Heart right ventricle (tissue), 16 donors: Measurements from ENCODE around the gene VPS8. TPM values are rescaled to one million over a fixed set of nuclear protein-coding genes. Genes with fewer than 3 reads are reported as not detected.
A peak's percentile ranks its signal among the peaks of the same experiment; 100 is the strongest.

ENCODE experiments used
- ATAC-seq, 8 donors: fragments of 200-7000 bp; cut with Tn5 transposase; one replicate each; pipeline ENCODE4 v1.9.1; 2020; ENCODE audit warnings: mild to moderate bottlenecking in 8 of 8, moderate library complexity in 8 of 8, moderate number of reproducible peaks in 1 of 8
- DNase-seq, 2 donors: peaks; one replicate each; pipeline ENCODE4 v3.0.0-alpha.2; 2020
- H3K27ac ChIP-seq, 10 donors: fragments of 200-600 bp; sonication (generic) in 2 of 10; one replicate each; pipeline versions ENCODE4 v1.5.0 to v1.8.0; 2020 to 2022; ENCODE audit warnings: mild to moderate bottlenecking in 3 of 10
- H3K27me3 ChIP-seq, 7 donors: fragments of 200-600 bp; one replicate each; pipeline ENCODE4 v1.8.0; 2021 to 2022; ENCODE audit warnings: mild to moderate bottlenecking in 2 of 7
- H3K36me3 ChIP-seq, 9 donors: fragments of 200-600 bp; sonication (generic) in 1 of 9; one replicate each; pipeline versions ENCODE4 v1.5.0 to v1.8.0; 2020 to 2022; ENCODE audit warnings: mild to moderate bottlenecking in 2 of 9
- H3K4me1 ChIP-seq, 9 donors: fragments of 200-600 bp; sonication (generic) in 1 of 9; one replicate each; pipeline versions ENCODE4 v1.5.0 to v1.8.0; 2020 to 2022; ENCODE audit warnings: mild to moderate bottlenecking in 4 of 9
- H3K4me3 ChIP-seq, 10 donors: fragments of 200-600 bp; sonication (generic) in 2 of 10; one replicate each; pipeline versions ENCODE4 v1.5.0 to v1.8.0; 2020 to 2022; ENCODE audit warnings: mild to moderate bottlenecking in 7 of 10, moderate library complexity in 2 of 10
- H3K9me3 ChIP-seq, 11 donors: fragments of 200-600 bp in 10 of 11; sonication (generic) in 2 of 11; one replicate each; pipeline versions ENCODE4 v1.5.0 to v1.8.0; 2013 to 2022; ENCODE audit warnings: mild to moderate bottlenecking in 2 of 11, control low read depth in 1 of 11, moderate library complexity in 1 of 11
- WGBS, 2 donors: extraction: QIAGEN DNeasy Blood & Tissue Kit; methylation state at CpG; one replicate each; pipeline ENCODE4 v1.1.7; 2013; ENCODE audit warnings: inconsistent platforms in 1 of 2; 5-methylcytosine and 5-hydroxymethylcytosine counted together
- intact Hi-C, 10 donors: fragments of 100-400 bp; cut with DNase I; formaldehyde crosslinking; loops; one replicate each; pipeline versions ENCODE4 v1.11.1 to v1.14.2; 2022
- polyA plus RNA-seq, 2 donors: library from polyadenylated mRNA; stranded (reverse); fragments of 200-250 nt; gene quantifications; one replicate each; pipeline ENCODE4 v1.2.3, GENCODE V29; 2013
- total RNA-seq, 10 donors: library from RNA; stranded (reverse); fragmentation: NEBNext Ultra II Directional in 3 of 10; extraction: Animal tissue kit (Norgen Biotek cat#: 25700) in 3 of 10; gene quantifications; one replicate each; pipeline versions ENCODE4 v1.2.1 to v1.2.4, GENCODE V29; 2021 to 2023
- TF ChIP-seq, protein P1 (sequence below), 9 donors: fragments of 200-600 bp; sonication (generic) in 2 of 9; IDR thresholded peaks; one replicate each; pipeline versions ENCODE4 v1.5.0 to v1.8.0; 2021 to 2022; ENCODE audit warnings: antibody characterized with exemption in 9 of 9, mild to moderate bottlenecking in 5 of 9, moderate library complexity in 1 of 9
- donor health status: Arrhythmogenic right ventricular cardiomyopathy.
- donor health status: ischemic (EF 13 %, LVEDD 7.1; RV severe dilation, severe dysfunction).
- donor health status: healthy with polysubstance abuse.
- donor health status: DM: no; HTN: yes; CAD: no.
- donor health status: DM: no; HTN: no; CAD: no.
- donor health status: ischemic (EF 25% LVEDD 6.9; RV normal size, moderate dysfunction).
- donor health status: ischemic (EF 25% LVEDD 5.7; RV mildly dilated, moderate dysfunction).
- donor health status: healthy.
- donor health status: DM: yes; HTN: yes; CAD: no.
- donor health status: Ischemic cardiomyopathy.
- donor health status: ischemic (EF 35%, LVEDD 5.7; RV mildly dilated, moderate dysfunction).
- donor health status: nonischemic (EF 11% LVEDD 7.7; RV severe dilation, severe dysfunction).
- donor health status: DM: yes; HTN: yes; CAD: no.
- donor health status: PGD.
- donor health status: ischemic (EF 29% LVEDD 5.4; RV normal size, mild dysfunction).
- donor health status: nonischemic (EF 23%, LVEDD 6.1; RV moderate dilation, normal function).

The VPS8 gene
- total and polyA plus RNA-seq, 12 donors, result 11.1 to 123 (median 80.6) TPM

DNA sequence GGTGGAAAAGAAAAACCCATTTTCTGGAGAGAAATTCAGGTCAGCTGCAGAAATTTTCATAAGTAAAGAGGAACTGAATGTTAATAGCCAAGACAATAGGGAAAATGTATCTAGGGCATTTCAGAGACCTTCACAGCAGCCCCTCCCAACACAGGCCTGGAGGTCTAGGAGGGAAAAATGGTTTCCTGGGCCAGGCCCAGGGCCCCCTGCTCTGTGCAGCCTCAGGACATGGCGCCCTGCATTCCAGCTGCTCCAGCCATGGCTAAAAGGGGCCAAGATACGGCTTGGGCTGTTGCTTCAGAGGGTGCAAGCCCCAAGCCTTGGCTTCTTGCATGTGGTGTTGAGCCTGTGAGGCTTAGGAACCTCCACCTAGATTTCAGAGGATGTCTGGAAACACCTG is 248.7 kb downstream of the VPS8 start:
- Histone ChIP-seq H3K9me3 (peaks cover 0 to 31% (median 0%) of the 10 kb centered on the region in 11 donors), H3K36me3 (peaks cover 0 to 9% (median 0%) of the 10 kb centered on the region in 9 donors), H3K4me3 (no peak overlapping the region), H3K27ac (peak overlapping the region in 1 of 10 donors; percentile 65), H3K27me3 (no peaks in the 10 kb centered on the region), H3K4me1 (peaks cover 0 to 20% (median 0%) of the 10 kb centered on the region in 9 donors)
- intact Hi-C loops, result no loop called here
- ATAC-seq (no peak), DNase-seq (no peak)
- TF ChIP-seq, protein P1, sequence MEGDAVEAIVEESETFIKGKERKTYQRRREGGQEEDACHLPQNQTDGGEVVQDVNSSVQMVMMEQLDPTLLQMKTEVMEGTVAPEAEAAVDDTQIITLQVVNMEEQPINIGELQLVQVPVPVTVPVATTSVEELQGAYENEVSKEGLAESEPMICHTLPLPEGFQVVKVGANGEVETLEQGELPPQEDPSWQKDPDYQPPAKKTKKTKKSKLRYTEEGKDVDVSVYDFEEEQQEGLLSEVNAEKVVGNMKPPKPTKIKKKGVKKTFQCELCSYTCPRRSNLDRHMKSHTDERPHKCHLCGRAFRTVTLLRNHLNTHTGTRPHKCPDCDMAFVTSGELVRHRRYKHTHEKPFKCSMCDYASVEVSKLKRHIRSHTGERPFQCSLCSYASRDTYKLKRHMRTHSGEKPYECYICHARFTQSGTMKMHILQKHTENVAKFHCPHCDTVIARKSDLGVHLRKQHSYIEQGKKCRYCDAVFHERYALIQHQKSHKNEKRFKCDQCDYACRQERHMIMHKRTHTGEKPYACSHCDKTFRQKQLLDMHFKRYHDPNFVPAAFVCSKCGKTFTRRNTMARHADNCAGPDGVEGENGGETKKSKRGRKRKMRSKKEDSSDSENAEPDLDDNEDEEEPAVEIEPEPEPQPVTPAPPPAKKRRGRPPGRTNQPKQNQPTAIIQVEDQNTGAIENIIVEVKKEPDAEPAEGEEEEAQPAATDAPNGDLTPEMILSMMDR (IDR thresholded peaks at IDR 0.05), result no peak
- 100% methylated on average over 2 of the region's 2 CpGs for WGBS, 2 donors

DNA sequence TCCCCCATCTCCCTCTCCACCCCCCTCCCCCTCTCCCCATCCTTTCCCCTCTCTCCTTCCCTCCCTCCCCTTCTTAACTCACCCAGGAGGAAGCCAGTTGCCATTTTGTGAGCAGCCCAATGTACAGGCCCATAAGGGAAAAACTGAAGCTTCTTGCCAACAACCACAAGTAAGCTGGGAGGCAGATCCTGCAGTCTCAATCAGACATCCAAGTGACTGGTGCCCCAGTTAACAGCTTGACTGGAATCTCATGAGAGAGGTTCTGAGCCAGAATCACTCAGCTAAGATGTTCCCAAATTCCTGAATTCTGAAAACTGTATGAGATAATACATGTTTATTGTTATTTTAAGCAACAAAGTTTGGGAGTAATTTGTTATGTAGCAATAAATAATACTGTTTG is 250.2 kb downstream of the VPS8 start:
- peaks cover 0 to 20% (median 0%) of the 10 kb centered on the region in 9 donors for H3K4me1 ChIP-seq
- no peak overlapping the region for H3K4me3 ChIP-seq
- no peaks in the 10 kb centered on the region for H3K27me3 ChIP-seq
- H3K36me3 ChIP-seq, result no peaks in the 10 kb centered on the region
- ATAC-seq, result peak in 1 of 8 donors; percentile 17
- H3K27ac ChIP-seq, result no peak overlapping the region
- DNase-seq, result no peak
- peaks cover 0 to 19% (median 0%) of the 10 kb centered on the region in 11 donors for H3K9me3 ChIP-seq
- TF ChIP-seq, protein P1 (IDR thresholded peaks at IDR 0.05), result no peak
- intact Hi-C loops, result no loop called here

DNA sequence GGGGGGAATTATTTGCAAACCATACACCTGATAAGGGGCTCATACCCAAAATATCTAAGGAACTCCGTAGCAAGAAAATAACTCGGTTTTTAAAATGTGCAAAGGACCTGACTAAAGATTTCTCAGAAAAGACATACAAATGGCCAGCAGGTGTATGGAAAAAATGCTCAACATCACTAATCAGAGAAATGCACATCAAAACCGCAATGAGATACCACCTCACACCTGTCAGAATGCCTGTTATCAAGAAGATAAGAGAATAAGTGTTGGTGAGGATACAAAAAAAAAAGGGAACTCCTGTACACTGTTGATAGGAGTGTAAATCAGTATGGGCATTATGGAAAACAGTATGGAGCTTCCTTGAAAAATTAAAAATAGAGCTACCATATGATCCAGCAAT is 251.5 kb downstream of the VPS8 start:
- DNase-seq (no peak), ATAC-seq (no peak)
- H3K4me3 ChIP-seq, result no peak overlapping the region
- H3K9me3 ChIP-seq, result peaks cover 0 to 11% (median 0%) of the 10 kb centered on the region in 11 donors
- no peak overlapping the region for H3K27ac ChIP-seq
- H3K36me3 ChIP-seq, result no peaks in the 10 kb centered on the region
- H3K27me3 ChIP-seq, result no peaks in the 10 kb centered on the region
- peaks cover 0 to 20% (median 0%) of the 10 kb centered on the region in 9 donors for H3K4me1 ChIP-seq
- TF ChIP-seq, protein P1 (IDR thresholded peaks at IDR 0.05), result no peak
- intact Hi-C loops, result no loop called here
- WGBS, 2 donors, result 81 to 82% methylated on average over 3 of the region's 3 CpGs

DNA sequence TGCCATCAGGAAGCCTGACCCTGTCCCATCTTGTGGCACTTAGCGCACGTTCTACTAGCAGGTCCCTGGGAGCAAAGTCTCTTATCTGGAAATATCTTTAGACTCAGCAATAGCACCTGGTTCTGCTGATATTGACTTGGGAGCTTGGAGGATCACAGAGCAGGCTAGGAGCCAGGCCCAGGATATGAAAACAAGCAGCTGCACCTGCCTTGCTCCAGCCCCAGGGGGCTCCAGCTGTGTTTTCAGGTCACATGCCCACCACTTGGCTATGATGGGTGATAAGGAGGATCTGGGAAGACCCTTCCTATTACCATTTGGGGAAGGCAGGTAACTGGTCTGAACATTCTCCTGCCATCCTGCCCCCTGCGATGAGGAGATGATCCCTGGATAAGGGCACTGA is 253.1 kb downstream of the VPS8 start:
- H3K9me3 ChIP-seq, result peaks cover 0 to 9% (median 0%) of the 10 kb centered on the region in 11 donors
- no peak overlapping the region for H3K4me3 ChIP-seq
- peaks cover 0 to 10% (median 0%) of the 10 kb centered on the region in 9 donors for H3K4me1 ChIP-seq
- DNase-seq, result no peak
- WGBS, 2 donors, result 94% methylated on average over 3 of the region's 3 CpGs
- TF ChIP-seq, protein P1 (IDR thresholded peaks at IDR 0.05), result no peak
- H3K27me3 ChIP-seq, result no peaks in the 10 kb centered on the region
- no peak overlapping the region for H3K27ac ChIP-seq
- H3K36me3 ChIP-seq, result no peaks in the 10 kb centered on the region
- ATAC-seq, result no peak
- intact Hi-C loops, result no loop called here
